Testis (tissue), 5 donors: Measurements from ENCODE around the gene FCHSD1. TPM values are rescaled to one million over a fixed set of nuclear protein-coding genes. Genes with fewer than 3 reads are reported as not detected.

ENCODE experiments used
- DNase-seq: peaks from one replicate; pipeline ENCODE4 v3.0.0-alpha.2; 2019
- H3K27ac ChIP-seq, 2 donors: fragments of 200-600 bp; sonication (generic); one replicate each; pipeline ENCODE4 v1.5.1; 2019
- H3K27me3 ChIP-seq: fragments of 200-600 bp; sonication (generic); one replicate; pipeline ENCODE4 v1.5.1; 2019
- H3K36me3 ChIP-seq: fragments of 200-600 bp; sonication (generic); one replicate; pipeline ENCODE4 v1.5.1; 2017; ENCODE audit warnings: low read depth; ENCODE audit errors: missing control alignments
- H3K4me1 ChIP-seq: fragments of 200-600 bp; sonication (generic); one replicate; pipeline ENCODE4 v1.5.1; 2019
- H3K4me3 ChIP-seq, 2 donors: fragments of 200-600 bp; sonication (generic); one replicate each; pipeline ENCODE4 v1.5.1; 2017 to 2019
- H3K9me3 ChIP-seq: fragments of 200-600 bp; sonication (generic); one replicate; pipeline ENCODE4 v1.5.1; 2017
- CTCF ChIP-seq, 3 experiments: fragments of 450-650 bp in 2 of 3; fragments of 200-600 bp in 1 of 3; sonication (generic) in 1 of 3; IDR thresholded peaks; one replicate each; pipeline ENCODE4 v1.5.1; 2016 to 2019; ENCODE audit warnings: antibody characterized with exemption in 3 of 3, mild to moderate bottlenecking in 2 of 3, moderate library complexity in 1 of 3
- POLR2A ChIP-seq: fragments of 450-650 bp; IDR thresholded peaks from one replicate; pipeline ENCODE4 v1.6.1; 2017; ENCODE audit warnings: antibody characterized with exemption, mild to moderate bottlenecking, moderate library complexity
- WGBS, 2 donors: methylation state at CpG; one replicate each; pipeline ENCODE4 v1.1.5; 2018; 5-methylcytosine and 5-hydroxymethylcytosine counted together
- intact Hi-C: fragments of 100-400 bp; cut with DNase I; formaldehyde crosslinking; loops from one replicate; pipeline ENCODE4 v1.15.1; 2023; ENCODE audit warnings: low total_unique reads
- long read RNA-seq, 2 donors: transcript quantifications; one replicate each; lab custom pipeline, GENCODE V29; 2026
- polyA plus RNA-seq: library from polyadenylated mRNA; stranded (reverse); fragments of 350-450 nt; fragmentation: Illumina TruSeq; extraction: RNeasy Lipid Tissue Mini Kit (QIAGEN cat#74804); gene quantifications from one replicate; pipeline ENCODE4 v1.2.3, GENCODE V29; 2014; ENCODE audit warnings: low read depth, low replicate concordance; ENCODE audit not compliant: insufficient read depth
- total RNA-seq, 2 donors: library from RNA; depleted of rRNA; stranded (reverse); fragments of >200 nt; gene quantifications; one replicate each; pipeline ENCODE4 v1.2.3, GENCODE V29; 2016

Gene FCHSD1
- total RNA-seq (10 to 100 TPM; 19.3 to 21.3 TPM), polyA plus RNA-seq (12.9 TPM)
- long read RNA-seq, donor 1, partial matches to known transcripts, result 0 of 1 reads
- long read RNA-seq, donor 1, other reads (novel, unspliced or antisense), result 0 of 1 reads
- long read RNA-seq, donor 2, partial matches to known transcripts, result 5 of 6 reads
- long read RNA-seq, donor 2, other reads (novel, unspliced or antisense), result 0 of 6 reads

- no peak for TF ChIP-seq CTCF (IDR thresholded peaks at IDR 0.05)
- Histone ChIP-seq H3K36me3 (no peaks in the 10 kb centered on the region), H3K9me3 (no peaks in the 10 kb centered on the region), H3K4me3 (peak within 1 kb of the TSS; percentile 44 to 59), H3K4me1 (peaks cover 5% of the 10 kb centered on the region), H3K27ac (no peak within 1 kb of the TSS), H3K27me3 (no peaks in the 10 kb centered on the region)
- DNase-seq, result peak; percentile 90
- WGBS, 2 donors, result 4 to 17% methylated on average over 14 to 50 of the region's 50 CpGs
- intact Hi-C loops, result no loop called here
These were observed at the start of gene FCHSD1 for GRCh38 chr5:141650851-141651727. TSS of gene FCHSD1 (minus strand) at chr5:141651418. CDS start at chr5:141651368, 50 bp downstream.

GRCh38 chr5:141697586-141697985, 46.4 kb upstream of the FCHSD1 start:
- Histone ChIP-seq H3K9me3 (no peaks in the 10 kb centered on the region), H3K36me3 (no peaks in the 10 kb centered on the region), H3K27me3 (no peaks in the 10 kb centered on the region), H3K4me1 (peaks cover 14% of the 10 kb centered on the region), H3K27ac (no peak overlapping the region), H3K4me3 (no peak overlapping the region)
- WGBS, 2 donors, result 93% methylated on average over 3 of the region's 3 CpGs
- DNase-seq, result no peak
- TF ChIP-seq CTCF (IDR thresholded peaks at IDR 0.05), result no peak
- TF ChIP-seq POLR2A, result no peak
- intact Hi-C loops, result loop anchor here (5.0 kb wide), 1 partner anchor 265 kb away; no protein-coding TSS in a partner anchor

- Histone ChIP-seq H3K27me3 (no peaks in the 10 kb centered on the region), H3K4me3 (no peak overlapping the region), H3K27ac (no peak overlapping the region), H3K9me3 (no peaks in the 10 kb centered on the region), H3K4me1 (peaks cover 3% of the 10 kb centered on the region), H3K36me3 (no peaks in the 10 kb centered on the region)
- no peak for DNase-seq
- TF ChIP-seq POLR2A (no peak), CTCF (IDR thresholded peaks at IDR 0.05) (no peak)
- WGBS, 2 donors, result 89 to 94% methylated on average over 2 of the region's 2 CpGs
- intact Hi-C loops, result loop anchor here (5.0 kb wide), 1 partner anchor 266 kb away; no protein-coding TSS in a partner anchor
These were observed 45.2 kb upstream of the FCHSD1 start for GRCh38 chr5:141696431-141696830.

GRCh38 chr5:141695627-141696215, 44.5 kb upstream of the FCHSD1 start:
- Histone ChIP-seq H3K27me3 (no peaks in the 10 kb centered on the region), H3K4me1 (no peaks in the 10 kb centered on the region), H3K9me3 (no peaks in the 10 kb centered on the region), H3K27ac (no peak overlapping the region), H3K36me3 (no peaks in the 10 kb centered on the region), H3K4me3 (no peak overlapping the region)
- intact Hi-C loops, result loop anchor here (5.0 kb wide), 1 partner anchor 267 kb away; no protein-coding TSS in a partner anchor
- DNase-seq, result no peak
- WGBS, 2 donors, result 83% methylated on average over 11 of the region's 11 CpGs
- TF ChIP-seq CTCF (IDR thresholded peaks at IDR 0.05), result no peak
- no peak for TF ChIP-seq POLR2A
